GM19328 (cell line): ENCODE results near the gene TDRD7.

Source experiments
- ATAC-seq: cut with Tn5 transposase; IDR thresholded peaks from one replicate; pipeline ENCODE4 v1.9.1; 2021; ENCODE audit warnings: mild to moderate bottlenecking, moderate library complexity; ENCODE audit not compliant: unreplicated experiment

Gene TDRD7

GRCh38 chr9:97504381-97505216 lies 92.7 kb downstream of the TDRD7 start:
- no peak for ATAC-seq

DNA sequence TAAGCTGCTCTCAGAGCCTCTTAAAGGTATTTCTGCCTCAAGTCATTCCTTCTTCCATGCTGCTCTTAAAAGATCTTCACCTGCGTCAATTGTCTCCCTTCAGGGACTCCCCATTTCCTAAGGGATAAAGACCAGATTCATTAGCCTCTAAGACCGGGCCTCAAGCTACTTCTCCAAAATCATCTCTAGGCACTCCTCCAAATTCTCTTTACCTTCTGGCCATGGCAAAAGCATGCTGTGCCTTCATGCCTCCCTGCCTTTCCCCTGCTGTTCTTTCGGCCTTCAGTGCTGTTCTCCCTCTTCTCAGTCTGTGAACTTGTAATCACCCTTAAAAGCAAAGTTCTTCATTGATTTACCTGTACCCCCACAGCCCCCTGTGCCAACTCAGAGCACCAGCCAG lies 93.9 kb downstream of the TDRD7 start:
- ATAC-seq, result no peak

GRCh38 chr9:97506306-97506705 lies 94.4 kb downstream of the TDRD7 start:
- ATAC-seq, result no peak

GRCh38 chr9:97506787-97507186 lies 94.9 kb downstream of the TDRD7 start:
- ATAC-seq, result no peak

DNA sequence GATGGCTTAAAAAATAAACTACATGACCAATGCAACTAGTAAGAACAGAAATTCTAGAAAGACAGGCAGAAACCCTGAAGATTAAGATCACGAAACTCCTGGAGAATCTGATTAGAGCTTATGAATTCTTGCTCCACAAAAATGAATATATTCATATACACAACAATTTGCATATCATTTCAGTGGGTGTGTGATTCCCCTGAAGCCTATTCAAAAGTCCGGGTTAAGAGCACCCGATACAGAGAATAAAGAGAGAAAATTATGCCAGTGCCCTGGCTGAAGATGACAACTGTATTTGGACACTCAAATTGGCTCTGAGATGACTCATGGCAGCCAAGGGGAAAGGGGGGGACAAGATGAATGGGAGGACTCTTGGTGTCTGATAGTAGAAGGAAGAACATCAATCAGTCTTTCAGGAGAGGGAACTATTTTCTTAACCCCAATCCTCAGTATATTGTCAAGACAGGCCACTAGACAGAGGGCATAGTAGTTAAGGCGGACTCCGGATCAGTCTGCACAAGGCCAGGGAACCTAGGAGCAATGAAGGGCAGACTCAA lies 95.6 kb downstream of the TDRD7 start:
- no peak for ATAC-seq

- no peak for ATAC-seq
These were observed 97.0 kb downstream of the TDRD7 start for GRCh38 chr9:97508852-97509251.

- peak; percentile 57 for ATAC-seq
These were observed 99.1 kb downstream of the TDRD7 start for GRCh38 chr9:97510797-97511654.

DNA sequence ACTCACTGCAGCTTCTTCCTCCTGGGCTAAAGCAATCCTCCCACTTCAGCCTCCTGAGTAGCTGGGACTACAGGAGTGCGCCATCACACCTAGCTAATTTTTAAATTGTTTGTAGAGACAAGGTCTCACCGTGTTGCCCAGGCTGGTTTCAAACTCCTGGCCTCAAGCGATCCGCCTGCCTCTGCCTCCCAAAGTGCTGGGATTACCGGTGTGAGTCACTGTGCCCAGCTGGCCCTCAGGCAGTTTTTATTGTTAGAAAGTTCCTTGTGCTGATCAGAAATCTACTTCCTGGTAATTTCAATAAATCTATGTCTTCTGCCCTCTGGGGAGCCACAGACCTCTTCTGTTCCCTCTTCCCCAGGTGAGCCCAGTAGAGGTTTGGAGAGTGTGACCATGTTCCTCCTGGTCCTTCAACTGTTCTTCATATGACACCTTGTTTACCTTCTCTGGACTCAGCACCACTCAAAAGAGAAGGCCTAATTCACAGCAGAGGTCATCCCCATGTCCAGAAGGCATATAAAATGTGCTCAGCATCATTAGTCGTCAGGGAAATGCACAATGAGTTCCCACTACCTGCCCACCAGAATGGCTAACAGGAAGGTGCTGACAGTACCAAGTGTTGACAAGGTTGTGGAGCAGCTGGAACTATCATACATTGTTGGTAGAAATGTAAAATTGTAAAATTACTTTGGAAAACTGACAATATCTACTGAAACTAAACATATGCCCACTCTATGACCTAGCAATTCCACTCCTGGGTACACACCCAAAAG lies 99.9 kb downstream of the TDRD7 start:
- ATAC-seq, result no peak

DNA sequence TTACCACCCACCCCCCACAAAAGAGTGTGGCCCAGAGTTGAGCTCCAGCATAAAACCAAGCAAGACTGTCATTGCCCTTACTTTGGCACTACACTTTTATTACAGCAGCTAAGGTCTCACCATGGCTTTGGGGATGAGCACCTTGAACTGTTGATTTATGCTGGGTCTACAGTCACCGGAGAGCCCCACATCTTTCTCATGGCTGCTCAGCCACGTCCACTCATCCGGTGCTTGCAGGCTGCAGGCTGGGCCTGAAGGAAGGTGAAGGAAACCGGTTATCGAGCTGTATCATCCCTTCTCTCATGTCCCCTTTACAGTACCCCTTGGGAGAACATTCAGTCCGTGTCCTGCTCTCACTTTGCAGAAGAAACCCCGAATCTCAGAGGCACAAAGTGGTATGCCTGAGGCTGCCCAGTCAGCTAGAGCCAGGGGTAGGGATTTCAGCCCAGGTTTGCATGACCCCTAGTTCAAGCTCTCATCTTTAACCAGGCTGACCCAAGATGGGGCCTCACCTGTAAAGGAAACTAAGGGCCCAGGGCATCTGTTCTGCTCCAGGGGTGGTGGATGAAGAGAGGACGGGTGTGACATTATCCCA lies 101.2 kb downstream of the TDRD7 start:
- no peak for ATAC-seq

DNA sequence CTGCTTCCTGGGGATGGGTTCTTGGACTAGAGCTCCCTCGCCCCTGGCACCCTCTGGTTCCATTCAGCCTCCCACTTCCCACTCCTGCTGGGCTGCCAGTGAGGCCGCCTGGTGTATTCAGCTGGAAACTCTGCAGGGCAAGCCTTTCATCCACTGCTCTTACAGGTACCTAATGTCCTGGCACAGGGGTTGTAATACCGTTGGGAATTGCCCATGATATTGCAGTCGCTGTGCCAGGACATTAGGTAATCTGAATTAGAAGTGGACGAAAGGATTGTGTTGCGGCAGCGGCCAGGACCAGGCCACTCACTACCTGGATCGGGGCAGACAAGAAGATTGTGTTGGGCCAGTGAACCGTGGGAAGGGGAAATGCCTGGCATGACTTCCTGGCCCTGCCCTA lies 102.6 kb downstream of the TDRD7 start:
- ATAC-seq, result no peak

- ATAC-seq, result no peak
These were observed 103.8 kb downstream of the TDRD7 start for GRCh38 chr9:97515662-97516061.

GRCh38 chr9:97516111-97516510 lies 104.2 kb downstream of the TDRD7 start:
- ATAC-seq, result no peak

GRCh38 chr9:97517331-97518089 lies 105.6 kb downstream of the TDRD7 start:
- ATAC-seq, result no peak

DNA sequence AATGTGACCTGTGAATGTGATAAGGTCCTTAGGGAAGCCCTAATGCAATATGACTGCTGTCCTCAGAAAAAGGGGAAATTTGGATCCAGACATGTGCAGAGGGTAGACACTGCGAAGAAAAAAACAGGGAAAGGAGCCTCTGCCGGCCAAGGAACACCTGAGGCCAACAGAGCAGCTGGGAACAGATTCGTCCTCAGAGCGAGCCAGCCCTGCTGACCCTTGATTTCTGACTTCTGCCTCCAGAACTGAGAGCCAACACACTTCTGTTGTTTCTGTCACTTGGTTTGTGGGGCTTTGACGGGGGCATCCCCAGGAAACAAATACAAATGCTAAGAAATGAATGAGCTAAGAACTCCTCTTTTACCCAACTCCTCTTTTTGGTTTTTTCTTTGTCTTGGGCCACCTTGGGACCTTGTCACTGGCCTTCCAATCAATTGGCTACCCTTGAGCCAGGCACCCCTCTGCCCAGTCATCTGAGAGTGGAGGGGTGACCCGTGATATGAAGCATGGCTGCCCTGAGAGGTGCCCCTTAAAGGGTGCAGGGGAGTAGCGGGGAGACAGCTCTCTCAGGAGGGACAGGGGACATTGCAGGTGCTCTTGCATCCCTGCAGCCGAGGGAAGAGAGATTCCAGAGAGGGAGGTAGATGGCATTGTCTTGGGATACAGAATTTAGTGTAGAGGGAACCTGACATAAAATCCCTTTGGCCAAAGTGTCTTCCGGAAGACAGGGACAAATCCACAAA lies 106.4 kb downstream of the TDRD7 start:
- no peak for ATAC-seq

- no peak for ATAC-seq
These were observed 107.0 kb downstream of the TDRD7 start for GRCh38 chr9:97518909-97519307.

- no peak for ATAC-seq
These were observed 107.6 kb downstream of the TDRD7 start for GRCh38 chr9:97519441-97519970.

- ATAC-seq, result no peak
These were observed 109.9 kb downstream of the TDRD7 start for GRCh38 chr9:97521576-97522333.

- no peak for ATAC-seq
These were observed 112.5 kb downstream of the TDRD7 start for GRCh38 chr9:97524424-97524823.
